ES-I3 (cell line): ENCODE measurements around the gene KCNQ1.

ENCODE experiments used
- H3K36me3 ChIP-seq: 2 replicates; pipeline ENCODE4 v1.6.1; 2013; ENCODE audit warnings: mild to moderate bottlenecking, low read length, control low read depth, moderate library complexity; ENCODE audit not compliant: insufficient read depth
- H3K4me1 ChIP-seq: 2 replicates; pipeline ENCODE4 v1.6.1; 2013; ENCODE audit warnings: mild to moderate bottlenecking, control low read depth, low read length; ENCODE audit not compliant: insufficient read depth
- H3K9ac ChIP-seq: 2 replicates; pipeline ENCODE4 v1.6.1; 2013; ENCODE audit warnings: low read depth, mild to moderate bottlenecking, low read length, moderate library complexity
- H3K9me3 ChIP-seq: 2 replicates; pipeline ENCODE4 v1.6.1; 2013; ENCODE audit warnings: mild to moderate bottlenecking, low read length, moderate library complexity; ENCODE audit not compliant: control insufficient read depth, insufficient read depth

KCNQ1 gene

GRCh38 chr11:2416765-2417164, 28.0 kb upstream of the KCNQ1 start:
- no peaks in the 10 kb centered on the region for H3K9me3 ChIP-seq
- H3K4me1 ChIP-seq: no peaks in the 10 kb centered on the region
- no peaks in the 10 kb centered on the region for H3K36me3 ChIP-seq
- no peak overlapping the region for H3K9ac ChIP-seq

- H3K9me3 ChIP-seq: no peaks in the 10 kb centered on the region
- no peak overlapping the region for H3K9ac ChIP-seq
- H3K4me1 ChIP-seq: no peaks in the 10 kb centered on the region
- H3K36me3 ChIP-seq: no peaks in the 10 kb centered on the region
Observed at GRCh38 chr11:2417856-2418692, 26.7 kb upstream of the KCNQ1 start.

- Histone ChIP-seq H3K9me3 (no peaks in the 10 kb centered on the region), H3K4me1 (no peaks in the 10 kb centered on the region), H3K36me3 (no peaks in the 10 kb centered on the region), H3K9ac (no peak overlapping the region)
Observed at GRCh38 chr11:2418693-2419360, 26.0 kb upstream of the KCNQ1 start.

- Histone ChIP-seq H3K4me1 (no peaks in the 10 kb centered on the region), H3K36me3 (no peaks in the 10 kb centered on the region), H3K9me3 (no peaks in the 10 kb centered on the region), H3K9ac (no peak overlapping the region)
Observed at GRCh38 chr11:2419638-2420501, 24.9 kb upstream of the KCNQ1 start.

DNA sequence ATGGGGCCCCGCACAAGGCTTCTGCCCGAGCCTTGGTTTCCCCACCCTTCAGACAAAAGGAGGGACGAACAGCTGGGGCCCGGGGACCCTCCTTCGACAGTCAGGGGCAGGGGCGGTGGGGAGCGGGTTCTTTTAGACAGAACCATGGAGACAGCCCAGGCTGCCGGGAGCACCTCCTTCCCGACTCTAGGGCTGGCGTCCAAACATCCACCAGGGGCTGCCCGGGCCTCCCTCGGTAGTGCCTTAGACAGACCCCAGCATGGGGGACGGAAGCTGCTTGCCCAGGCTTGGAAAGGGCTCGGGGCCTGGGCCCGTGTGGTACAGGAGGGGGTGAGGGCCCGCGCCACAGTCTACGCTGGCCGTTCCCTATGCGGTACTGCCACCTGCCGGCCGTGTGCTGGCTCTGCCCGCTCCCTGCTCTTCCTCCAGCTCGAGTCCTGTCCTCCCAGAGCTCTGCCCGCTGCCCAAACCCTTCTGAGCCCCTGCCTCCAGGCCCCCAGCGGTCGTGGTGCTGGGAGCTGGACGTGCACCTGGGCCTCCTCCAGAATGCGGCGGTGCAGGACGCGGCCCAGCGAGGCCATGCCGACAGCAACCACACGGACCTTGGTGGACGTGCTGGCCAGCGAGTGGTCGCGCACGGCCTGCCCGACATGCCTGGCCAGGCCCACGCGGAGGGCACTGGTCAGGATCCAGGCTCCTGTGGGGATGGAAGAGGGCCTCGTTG, 24.1 kb upstream of the KCNQ1 start:
- Histone ChIP-seq H3K9ac (no peak overlapping the region), H3K9me3 (no peaks in the 10 kb centered on the region), H3K4me1 (no peaks in the 10 kb centered on the region)

GRCh38 chr11:2421226-2421994, 23.4 kb upstream of the KCNQ1 start:
- no peaks in the 10 kb centered on the region for H3K36me3 ChIP-seq
- H3K9ac ChIP-seq: no peak overlapping the region
- no peaks in the 10 kb centered on the region for H3K9me3 ChIP-seq
- H3K4me1 ChIP-seq: no peaks in the 10 kb centered on the region

More for the DNA sequence above, 24.1 kb upstream of the KCNQ1 start:
- H3K36me3 ChIP-seq: no peaks in the 10 kb centered on the region

GRCh38 chr11:2421996-2422395, 22.8 kb upstream of the KCNQ1 start:
- Histone ChIP-seq H3K9me3 (no peaks in the 10 kb centered on the region), H3K36me3 (no peaks in the 10 kb centered on the region), H3K9ac (no peak overlapping the region), H3K4me1 (no peaks in the 10 kb centered on the region)

DNA sequence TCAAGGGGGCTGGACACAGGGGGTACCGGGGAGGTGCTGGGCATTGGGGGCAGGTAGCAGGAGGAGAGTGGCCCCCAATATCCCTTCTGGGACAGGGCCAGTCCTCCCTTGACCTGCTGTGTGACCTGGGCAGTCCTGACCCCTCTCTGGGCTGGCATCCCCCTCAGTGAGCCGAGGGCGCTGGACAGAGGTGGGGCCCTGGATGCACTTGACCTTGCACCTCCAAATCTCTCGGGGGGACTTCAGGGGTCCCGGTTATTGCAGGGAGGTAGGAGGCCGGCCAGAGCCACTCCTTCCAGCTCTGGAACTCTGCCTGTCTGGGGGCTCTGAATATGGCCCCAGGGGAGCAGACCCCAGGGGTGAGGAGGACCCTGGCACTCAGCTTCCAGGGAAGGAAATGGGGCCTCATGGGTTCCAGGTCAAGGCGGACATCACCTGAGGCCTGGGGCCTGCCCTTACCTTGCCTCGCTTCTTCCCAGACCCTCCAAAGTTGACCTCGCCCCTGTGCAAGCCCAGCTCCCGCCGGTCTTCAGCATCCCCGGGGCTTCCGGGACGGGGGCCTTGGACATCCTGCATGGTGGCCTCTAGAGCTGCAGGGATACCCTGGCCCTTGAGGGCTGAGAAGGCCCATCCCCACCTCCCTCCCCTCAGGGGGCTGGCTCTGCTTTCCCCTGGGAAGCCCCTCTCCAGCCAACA, 22.2 kb upstream of the KCNQ1 start:
- no peaks in the 10 kb centered on the region for H3K9me3 ChIP-seq
- no peaks in the 10 kb centered on the region for H3K4me1 ChIP-seq
- no peaks in the 10 kb centered on the region for H3K36me3 ChIP-seq
- no peak overlapping the region for H3K9ac ChIP-seq

DNA sequence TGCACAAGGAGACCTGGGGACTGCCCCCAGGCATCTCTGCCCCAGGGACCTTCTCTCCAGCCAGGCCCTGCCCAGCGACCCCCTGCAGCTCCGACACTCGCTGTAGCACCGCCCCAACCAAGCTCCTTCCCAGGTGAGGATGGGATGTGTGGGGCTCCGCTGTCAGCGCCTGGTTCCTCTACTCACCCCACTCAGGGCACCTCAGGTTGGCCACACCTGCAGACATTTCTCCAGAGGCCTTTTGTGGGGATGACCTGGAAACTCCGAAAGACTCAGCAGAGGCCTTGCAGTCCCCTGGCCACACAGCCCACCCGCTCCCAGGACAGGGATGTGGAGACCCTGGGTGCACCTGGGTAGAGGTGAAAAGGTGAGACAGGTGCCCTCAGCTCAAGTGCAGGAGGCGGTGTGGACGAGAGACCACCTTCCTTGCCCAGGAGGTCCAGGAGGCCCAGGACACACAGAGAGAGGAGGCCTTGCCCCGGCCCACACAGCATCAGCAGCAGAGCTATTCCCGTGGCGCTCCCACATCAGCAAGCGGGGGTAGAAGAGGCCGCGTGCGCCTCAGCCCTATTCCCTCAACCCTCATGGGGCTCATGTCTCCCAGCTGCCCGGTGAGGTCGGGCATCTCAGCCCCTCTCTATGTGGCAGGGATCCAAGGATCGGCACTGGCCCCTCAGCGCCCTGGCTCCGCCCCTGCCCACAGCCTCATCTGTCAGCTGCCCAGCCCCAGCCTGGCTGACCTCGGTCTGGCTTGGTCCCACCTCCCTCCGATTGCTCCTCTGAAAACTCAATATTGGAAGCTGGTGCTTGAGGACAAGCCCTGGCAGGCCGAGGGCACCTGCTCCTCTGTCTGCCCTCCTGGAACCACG, 21.4 kb upstream of the KCNQ1 start:
- Histone ChIP-seq H3K36me3 (no peaks in the 10 kb centered on the region), H3K9ac (no peak overlapping the region), H3K9me3 (no peaks in the 10 kb centered on the region), H3K4me1 (no peaks in the 10 kb centered on the region)

- no peak overlapping the region for H3K9ac ChIP-seq
- H3K36me3 ChIP-seq: no peaks in the 10 kb centered on the region
- H3K4me1 ChIP-seq: no peaks in the 10 kb centered on the region
- H3K9me3 ChIP-seq: no peaks in the 10 kb centered on the region
Observed at GRCh38 chr11:2424811-2425495, 19.9 kb upstream of the KCNQ1 start.

GRCh38 chr11:2425506-2425905, 19.3 kb upstream of the KCNQ1 start:
- Histone ChIP-seq H3K9me3 (no peaks in the 10 kb centered on the region), H3K36me3 (no peaks in the 10 kb centered on the region), H3K9ac (no peak overlapping the region), H3K4me1 (no peaks in the 10 kb centered on the region)

DNA sequence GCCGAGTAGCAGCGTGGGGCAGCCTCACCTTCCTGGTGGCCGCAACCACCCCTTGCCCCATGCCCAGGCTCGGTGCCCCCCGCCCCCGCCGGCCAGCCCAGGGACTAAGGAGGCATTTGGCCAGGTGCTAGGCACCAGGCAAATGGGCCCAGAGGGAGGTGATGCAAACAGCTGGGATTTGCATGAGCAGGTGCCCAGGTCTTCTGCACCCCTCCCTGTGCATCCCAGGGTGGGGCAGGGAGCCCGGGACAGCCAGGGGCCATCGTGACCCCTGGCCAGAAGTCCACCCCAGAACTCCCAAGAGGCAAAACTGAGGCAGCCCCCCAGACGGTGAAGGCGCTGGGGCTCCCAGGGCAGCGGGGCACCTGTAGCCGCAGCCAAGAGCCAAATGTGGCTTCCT, 18.6 kb upstream of the KCNQ1 start:
- Histone ChIP-seq H3K4me1 (no peaks in the 10 kb centered on the region), H3K9me3 (no peaks in the 10 kb centered on the region), H3K9ac (no peak overlapping the region), H3K36me3 (no peaks in the 10 kb centered on the region)
